Neural progenitor cell (in vitro differentiated cells): Measurements from ENCODE around the gene KLF6. TPM values are rescaled to one million over a fixed set of nuclear protein-coding genes. Genes with fewer than 3 reads are reported as not detected.

Experiments
- DNase-seq: peaks from one replicate; pipeline ENCODE4 v3.0.0-alpha.2; 2016; ENCODE audit warnings: low spot score
- H2AFZ ChIP-seq: fragments of 200-600 bp; sonication (generic); replicated peaks from 2 replicates; pipeline ENCODE4 v1.6.1; 2016; ENCODE audit warnings: antibody characterized with exemption
- H3F3A ChIP-seq: fragments of 200-600 bp; sonication (generic); 2 replicates; pipeline ENCODE4 v1.6.1; 2016; ENCODE audit warnings: antibody characterized with exemption, low read depth
- H3K27ac ChIP-seq: fragments of 200-600 bp; sonication (generic); 2 replicates; pipeline ENCODE4 v1.5.1; 2016; ENCODE audit warnings: mild to moderate bottlenecking
- H3K27me3 ChIP-seq: fragments of 200-600 bp; sonication (generic); 2 replicates; pipeline ENCODE4 v1.6.1; 2016; ENCODE audit warnings: mild to moderate bottlenecking, moderate library complexity
- H3K36me3 ChIP-seq: fragments of 200-600 bp; sonication (generic); 2 replicates; pipeline ENCODE4 v1.5.1; 2016
- H3K4me1 ChIP-seq: fragments of 200-600 bp; sonication (generic); 2 replicates; pipeline ENCODE4 v1.6.1; 2016; ENCODE audit warnings: mixed run types
- H3K4me2 ChIP-seq: fragments of 200-600 bp; sonication (generic); 2 replicates; pipeline ENCODE4 v1.6.1; 2016
- H3K4me3 ChIP-seq: fragments of 200-600 bp; sonication (generic); 2 replicates; pipeline ENCODE4 v1.5.1; 2016
- H3K79me2 ChIP-seq: fragments of 200-600 bp; sonication (generic); 2 replicates; pipeline ENCODE4 v1.6.1; 2016; ENCODE audit warnings: low read depth
- H3K9ac ChIP-seq: fragments of 200-600 bp; sonication (generic); 2 replicates; pipeline ENCODE4 v1.6.1; 2016
- H3K9me3 ChIP-seq: fragments of 200-600 bp; sonication (generic); 2 replicates; pipeline ENCODE4 v1.5.1; 2016; ENCODE audit warnings: low read depth
- H4K20me1 ChIP-seq: fragments of 200-600 bp; sonication (generic); 2 replicates; pipeline ENCODE4 v1.6.1; 2016; ENCODE audit warnings: low read depth
- H3K27ac Mint-ChIP-seq: 3 replicates; pipeline ENCODE4 v1.8.0; 2021; ENCODE audit warnings: mixed read lengths
- H3K27me3 Mint-ChIP-seq: 2 replicates; pipeline ENCODE4 v1.8.0; 2022; ENCODE audit warnings: low read depth, mild to moderate bottlenecking, inconsistent platforms, moderate library complexity, mixed read lengths; ENCODE audit not compliant: insufficient read depth
- H3K36me3 Mint-ChIP-seq: 3 replicates; pipeline ENCODE4 v1.8.0; 2021; ENCODE audit warnings: mixed read lengths
- H3K4me1 Mint-ChIP-seq: 3 replicates; pipeline ENCODE4 v1.8.0; 2021; ENCODE audit warnings: mixed read lengths
- H3K4me3 Mint-ChIP-seq: 3 replicates; pipeline ENCODE4 v1.8.0; 2021; ENCODE audit warnings: mild to moderate bottlenecking, moderate library complexity, mixed read lengths
- H3K9me3 Mint-ChIP-seq: 3 replicates; pipeline ENCODE4 v1.8.0; 2020; ENCODE audit warnings: mixed read lengths
- CTCF ChIP-seq: fragments of 200-600 bp; sonication (generic); IDR thresholded peaks from 2 replicates; pipeline ENCODE4 v1.5.1; 2017; ENCODE audit warnings: antibody characterized with exemption, mild to moderate bottlenecking
- EZH2 ChIP-seq: fragments of 200-600 bp; sonication (generic); IDR thresholded peaks from 2 replicates; pipeline ENCODE4 v1.6.1; 2017; ENCODE audit warnings: antibody characterized with exemption, mild to moderate bottlenecking, moderate library complexity
- EZH2phosphoT487 ChIP-seq: fragments of 200-600 bp; sonication (generic); IDR thresholded peaks from 2 replicates; pipeline ENCODE4 v1.6.1; 2017; ENCODE audit warnings: antibody characterized with exemption
- total RNA-seq: library from RNA; depleted of rRNA; stranded (reverse); fragments of >200 nt; gene quantifications from 2 replicates; pipeline ENCODE4 v1.2.3, GENCODE V29; 2015; ENCODE audit warnings: low replicate concordance

The KLF6 gene
- total RNA-seq: 8.7 and 11.9 TPM in 2 replicates

GRCh38 chr10:3784510-3785250 lies at the start of gene KLF6:
Gene KLF6 (minus strand): TSS chr10:3785209. CDS start chr10:3785014, 195 bp downstream.
- H3K36me3 ChIP-seq: no peaks in the 10 kb centered on the region
- no peaks in the 10 kb centered on the region for H3K9me3 ChIP-seq
- Mint-ChIP-seq H3K27me3 (peaks cover 19% of the 10 kb centered on the region), H3K27ac (peak within 1 kb of the TSS; percentile 99), H3K9me3 (peaks cover 7% of the 10 kb centered on the region), H3K4me1 (peaks cover 37% of the 10 kb centered on the region), H3K36me3 (peaks cover 24% of the 10 kb centered on the region), H3K4me3 (peak within 1 kb of the TSS; percentile 97)
- peaks cover 51% of the 10 kb centered on the region for H3K79me2 ChIP-seq
- H3K4me3 ChIP-seq: peak within 1 kb of the TSS; percentile 87
- DNase-seq: peak; percentile 67
- peaks cover 18% of the 10 kb centered on the region for H3K27me3 ChIP-seq
- peak within 1 kb of the TSS; percentile 98 for H3K9ac ChIP-seq
- H3F3A ChIP-seq: peaks cover 17% of the 10 kb centered on the region
- no peak within 1 kb of the TSS for H2AFZ ChIP-seq
- TF ChIP-seq EZH2phosphoT487 (no peak), CTCF (no peak), EZH2 (no peak)
- H4K20me1 ChIP-seq: peaks cover 44% of the 10 kb centered on the region
- H3K27ac ChIP-seq: peak within 1 kb of the TSS; percentile 98
- peak within 1 kb of the TSS; percentile 92 for H3K4me2 ChIP-seq
- H3K4me1 ChIP-seq: peaks cover 18% of the 10 kb centered on the region

- H3K4me2 ChIP-seq: no peak overlapping the region
- DNase-seq: no peak
- H3K27me3 Mint-ChIP-seq: peaks cover 6% of the 10 kb centered on the region
- H3K9ac ChIP-seq: no peak overlapping the region
- peaks cover 4% of the 10 kb centered on the region for H3K9me3 Mint-ChIP-seq
- TF ChIP-seq EZH2phosphoT487: no peak
- TF ChIP-seq CTCF: no peak
- no peak for TF ChIP-seq EZH2
- H3K27ac Mint-ChIP-seq: no peak overlapping the region
- no peak overlapping the region for H3K4me3 ChIP-seq
- no peaks in the 10 kb centered on the region for H3F3A ChIP-seq
- H2AFZ ChIP-seq: no peak overlapping the region
- H3K4me3 Mint-ChIP-seq: no peak overlapping the region
- H3K79me2 ChIP-seq: no peaks in the 10 kb centered on the region
- no peaks in the 10 kb centered on the region for H3K36me3 ChIP-seq
- H3K4me1 ChIP-seq: no peaks in the 10 kb centered on the region
- no peaks in the 10 kb centered on the region for H3K9me3 ChIP-seq
- H3K36me3 Mint-ChIP-seq: no peaks in the 10 kb centered on the region
- peaks cover 17% of the 10 kb centered on the region for H3K4me1 Mint-ChIP-seq
- H3K27ac ChIP-seq: no peak overlapping the region
- H3K27me3 ChIP-seq: no peaks in the 10 kb centered on the region
- no peaks in the 10 kb centered on the region for H4K20me1 ChIP-seq
These were observed 49.4 kb upstream of the KLF6 start for GRCh38 chr10:3834404-3834803.

GRCh38 chr10:3833046-3833445 lies 48.0 kb upstream of the KLF6 start:
- Histone ChIP-seq H2AFZ (no peak overlapping the region), H3K27me3 (no peaks in the 10 kb centered on the region), H3K36me3 (no peaks in the 10 kb centered on the region), H3K4me2 (no peak overlapping the region), H3K4me3 (no peak overlapping the region), H3K27ac (no peak overlapping the region), H3K9me3 (no peaks in the 10 kb centered on the region), H3K4me1 (no peaks in the 10 kb centered on the region), H3F3A (no peaks in the 10 kb centered on the region), H4K20me1 (no peaks in the 10 kb centered on the region), H3K9ac (no peak overlapping the region), H3K79me2 (no peaks in the 10 kb centered on the region)
- H3K36me3 Mint-ChIP-seq: no peaks in the 10 kb centered on the region
- peaks cover 27% of the 10 kb centered on the region for H3K4me1 Mint-ChIP-seq
- H3K4me3 Mint-ChIP-seq: no peak overlapping the region
- H3K27ac Mint-ChIP-seq: no peak overlapping the region
- DNase-seq: no peak
- H3K27me3 Mint-ChIP-seq: peaks cover 13% of the 10 kb centered on the region
- TF ChIP-seq CTCF (no peak), EZH2 (no peak), EZH2phosphoT487 (no peak)
- peaks cover 4% of the 10 kb centered on the region for H3K9me3 Mint-ChIP-seq
